Tibial nerve (tissue), 4 donors: Measurements from ENCODE around the gene LRRC58. TPM values are rescaled to one million over a fixed set of nuclear protein-coding genes. Genes with fewer than 3 reads are reported as not detected.
"Not testable (repeated sequence)": the region's sequence is repeated elsewhere in the genome, so short reads cannot be mapped to it uniquely, and the experiment has no call there.

Experiments used
- DNase-seq, 2 donors: peaks; one replicate each; pipeline ENCODE4 v3.0.0-alpha.2; 2019; ENCODE audit warnings: low spot score in 2 of 2
- H3K27ac ChIP-seq, 4 donors: fragments of 200-600 bp; sonication (generic) in 3 of 4; one replicate each; pipeline ENCODE4 v1.5.1; 2017 to 2019; ENCODE audit warnings: mild to moderate bottlenecking in 1 of 4
- H3K27me3 ChIP-seq, 2 donors: fragments of 200-600 bp; sonication (generic) in 1 of 2; one replicate each; pipeline versions ENCODE4 v1.5.1 to v1.6.0; 2017 to 2019
- H3K36me3 ChIP-seq, 3 donors: fragments of 200-600 bp; sonication (generic); one replicate each; pipeline ENCODE4 v1.5.1; 2018 to 2019
- H3K4me1 ChIP-seq, 4 donors: fragments of 200-600 bp; sonication (generic) in 3 of 4; one replicate each; pipeline ENCODE4 v1.5.1; 2017 to 2019
- H3K4me3 ChIP-seq, 4 donors: fragments of 200-600 bp; sonication (generic) in 3 of 4; one replicate each; pipeline ENCODE4 v1.5.1; 2017 to 2019; ENCODE audit warnings: mild to moderate bottlenecking in 1 of 4, moderate library complexity in 1 of 4
- H3K9me3 ChIP-seq, 4 donors: fragments of 200-600 bp; sonication (generic) in 3 of 4; one replicate each; pipeline ENCODE4 v1.5.1; 2017 to 2019
- EP300 ChIP-seq, 2 donors: sonication (generic); formaldehyde crosslinking; IDR thresholded peaks; one replicate each; pipeline ENCODE4 v1.6.1; 2017; ENCODE audit warnings: antibody characterized with exemption in 2 of 2, mild to moderate bottlenecking in 1 of 2
- POLR2A ChIP-seq, 2 donors: fragments of 450-650 bp; IDR thresholded peaks; one replicate each; pipeline ENCODE4 v1.6.1; 2017; ENCODE audit warnings: antibody characterized with exemption in 2 of 2, mild to moderate bottlenecking in 2 of 2, moderate library complexity in 2 of 2
- WGBS, 2 donors: methylation state at CpG; one replicate each; pipeline ENCODE4 v1.1.5; 2018; 5-methylcytosine and 5-hydroxymethylcytosine counted together
- total RNA-seq, 4 donors: library from RNA; depleted of rRNA; stranded (reverse); fragments of >200 nt; gene quantifications; one replicate each; pipeline ENCODE4 v1.1.0, GENCODE V29; 2016
- TF ChIP-seq, protein P1 (sequence below), 5 experiments: fragments of 200-600 bp in 3 of 5; fragments of 450-650 bp in 2 of 5; sonication (generic) in 3 of 5; IDR thresholded peaks; one replicate each; pipeline ENCODE4 v1.5.1; 2016 to 2019; ENCODE audit warnings: antibody characterized with exemption in 5 of 5, mild to moderate bottlenecking in 3 of 5, moderate library complexity in 2 of 5

The LRRC58 gene
- total RNA-seq, 4 donors from 2014 or later = 36.6 to 53.2 (median 44.0) TPM

GRCh38 chr3:120326784-120327183, 22.4 kb downstream of the LRRC58 start:
- Histone ChIP-seq H3K4me1 (peaks cover 0 to 5% (median 0%) of the 10 kb centered on the region in 4 donors), H3K36me3 (peaks cover 0 to 74% (median 0%) of the 10 kb centered on the region in 3 donors), H3K4me3 (no peak overlapping the region), H3K9me3 (no peaks in the 10 kb centered on the region), H3K27me3 (no peaks in the 10 kb centered on the region), H3K27ac (no peak overlapping the region)
- DNase-seq = no peak
- TF ChIP-seq, protein P1, sequence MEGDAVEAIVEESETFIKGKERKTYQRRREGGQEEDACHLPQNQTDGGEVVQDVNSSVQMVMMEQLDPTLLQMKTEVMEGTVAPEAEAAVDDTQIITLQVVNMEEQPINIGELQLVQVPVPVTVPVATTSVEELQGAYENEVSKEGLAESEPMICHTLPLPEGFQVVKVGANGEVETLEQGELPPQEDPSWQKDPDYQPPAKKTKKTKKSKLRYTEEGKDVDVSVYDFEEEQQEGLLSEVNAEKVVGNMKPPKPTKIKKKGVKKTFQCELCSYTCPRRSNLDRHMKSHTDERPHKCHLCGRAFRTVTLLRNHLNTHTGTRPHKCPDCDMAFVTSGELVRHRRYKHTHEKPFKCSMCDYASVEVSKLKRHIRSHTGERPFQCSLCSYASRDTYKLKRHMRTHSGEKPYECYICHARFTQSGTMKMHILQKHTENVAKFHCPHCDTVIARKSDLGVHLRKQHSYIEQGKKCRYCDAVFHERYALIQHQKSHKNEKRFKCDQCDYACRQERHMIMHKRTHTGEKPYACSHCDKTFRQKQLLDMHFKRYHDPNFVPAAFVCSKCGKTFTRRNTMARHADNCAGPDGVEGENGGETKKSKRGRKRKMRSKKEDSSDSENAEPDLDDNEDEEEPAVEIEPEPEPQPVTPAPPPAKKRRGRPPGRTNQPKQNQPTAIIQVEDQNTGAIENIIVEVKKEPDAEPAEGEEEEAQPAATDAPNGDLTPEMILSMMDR (IDR thresholded peaks at IDR 0.05) = no peak
- no peak for TF ChIP-seq EP300 (IDR thresholded peaks at IDR 0.05)
- TF ChIP-seq POLR2A (IDR thresholded peaks at IDR 0.05) = no peak
- WGBS, 2 donors = 95 to 96% methylated on average over 2 of the region's 2 CpGs

DNA sequence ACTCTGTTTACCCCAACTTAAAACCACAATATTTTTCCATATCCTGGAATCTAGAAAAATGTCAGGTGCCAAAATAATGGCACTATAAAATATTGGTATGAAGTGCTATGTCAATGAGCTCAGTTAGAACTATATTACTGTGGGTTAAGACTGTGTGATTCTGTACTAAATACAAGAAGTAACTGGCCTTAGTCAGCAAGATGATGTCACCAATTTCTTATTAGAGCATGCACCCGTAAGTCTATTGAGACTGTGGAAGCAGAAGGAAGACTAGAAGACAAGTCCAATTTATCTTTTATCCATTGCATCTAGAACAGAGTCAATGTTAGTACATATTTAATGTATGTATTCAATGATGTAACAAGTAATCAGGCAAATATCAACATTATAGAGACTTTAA, 25.0 kb downstream of the LRRC58 start:
- TF ChIP-seq, protein P1 (IDR thresholded peaks at IDR 0.05) = no peak
- TF ChIP-seq EP300 (IDR thresholded peaks at IDR 0.05) (no peak), POLR2A (IDR thresholded peaks at IDR 0.05) (no peak)
- H3K4me3 ChIP-seq = no peak overlapping the region
- 19 to 25% methylated on average over 1 of the region's 1 CpG for WGBS, 2 donors
- peaks cover 0 to 59% (median 0%) of the 10 kb centered on the region in 3 donors for H3K36me3 ChIP-seq
- H3K9me3 ChIP-seq = peaks cover 0 to 5% (median 0%) of the 10 kb centered on the region in 4 donors
- no peaks in the 10 kb centered on the region for H3K27me3 ChIP-seq
- DNase-seq = no peak
- H3K27ac ChIP-seq = no peak overlapping the region
- peaks cover 0 to 5% (median 0%) of the 10 kb centered on the region in 4 donors for H3K4me1 ChIP-seq

GRCh38 chr3:120323761-120324160, 25.4 kb downstream of the LRRC58 start:
- not testable (repeated sequence) for H3K27me3 ChIP-seq, DNase-seq, H3K4me3 ChIP-seq, H3K4me1 ChIP-seq, H3K9me3 ChIP-seq, H3K27ac ChIP-seq
- WGBS, 2 donors = 88 to 91% methylated on average over 4 of the region's 4 CpGs
- H3K36me3 ChIP-seq = peaks cover 0 to 59% (median 0%) of the 10 kb centered on the region in 3 donors

- DNase-seq = no peak
- H3K36me3 ChIP-seq = peaks cover 0 to 20% (median 0%) of the 10 kb centered on the region in 3 donors
- 93% methylated on average over 23 to 24 of the region's 24 CpGs for WGBS, 2 donors
- no peak overlapping the region for H3K27ac ChIP-seq
- peaks cover 0 to 14% (median 2%) of the 10 kb centered on the region in 4 donors for H3K9me3 ChIP-seq
- TF ChIP-seq POLR2A (IDR thresholded peaks at IDR 0.05) (no peak), EP300 (IDR thresholded peaks at IDR 0.05) (no peak)
- TF ChIP-seq, protein P1 (IDR thresholded peaks at IDR 0.05) = no peak
- H3K27me3 ChIP-seq = no peaks in the 10 kb centered on the region
- H3K4me3 ChIP-seq = no peak overlapping the region
- no peaks in the 10 kb centered on the region for H3K4me1 ChIP-seq
Measured at GRCh38 chr3:120311863-120312794, 37.0 kb downstream of the LRRC58 start.

DNA sequence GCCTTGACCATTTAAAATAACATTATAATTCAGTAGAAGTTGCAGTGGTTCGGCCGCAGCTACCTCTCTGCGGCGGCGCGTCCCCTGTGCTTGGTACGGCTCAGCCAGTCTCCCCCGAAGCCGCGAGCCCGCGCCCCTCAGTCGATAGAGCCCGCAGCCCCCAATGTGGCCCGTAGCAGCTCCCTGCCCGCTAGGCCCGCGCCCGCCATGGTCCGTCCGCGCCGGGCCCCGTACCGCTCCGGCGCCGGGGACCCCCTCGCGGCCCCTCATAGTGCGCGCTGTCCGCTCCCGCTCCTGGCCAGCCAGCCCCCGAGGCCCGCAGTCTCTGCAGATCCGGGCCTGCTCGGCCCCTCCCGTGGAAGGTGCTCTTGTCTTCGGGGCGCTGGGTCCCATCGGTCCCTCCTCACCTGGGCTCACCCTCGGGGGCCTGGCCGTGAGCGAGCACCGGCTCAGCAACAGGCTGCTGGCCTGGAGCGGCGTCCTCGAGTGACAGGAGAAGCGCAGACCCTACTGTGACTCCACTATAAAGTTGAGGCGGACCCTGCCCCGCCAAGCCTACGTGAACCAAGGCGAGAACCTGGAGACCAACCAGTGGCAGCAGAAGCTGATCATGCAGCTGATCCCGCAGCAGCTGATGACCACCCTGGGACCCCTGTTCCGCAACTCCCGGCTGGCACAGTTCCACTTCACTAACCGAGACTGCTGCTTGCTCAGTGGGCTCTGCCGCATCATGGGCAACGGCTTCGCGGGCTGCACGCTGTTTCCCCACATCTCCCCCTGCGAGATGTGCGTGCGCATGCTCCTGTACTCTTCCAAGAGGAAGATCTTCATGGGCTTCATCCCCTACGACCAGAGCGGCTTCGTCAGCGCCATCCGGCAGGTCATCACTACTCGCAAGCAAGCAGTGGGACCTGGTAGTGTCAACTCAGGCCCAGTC, 42.4 kb downstream of the LRRC58 start:
- Histone ChIP-seq H3K4me3 (no peak overlapping the region), H3K9me3 (peaks cover 0 to 5% (median 0%) of the 10 kb centered on the region in 4 donors), H3K27ac (no peak overlapping the region), H3K36me3 (peaks cover 0 to 3% (median 0%) of the 10 kb centered on the region in 3 donors), H3K27me3 (no peaks in the 10 kb centered on the region), H3K4me1 (no peaks in the 10 kb centered on the region)
- DNase-seq = no peak
- TF ChIP-seq, protein P1 (IDR thresholded peaks at IDR 0.05) = no peak
- TF ChIP-seq EP300 (IDR thresholded peaks at IDR 0.05) (no peak), POLR2A (IDR thresholded peaks at IDR 0.05) (no peak)
- 61 to 82% methylated on average over 43 to 48 of the region's 72 CpGs for WGBS, 2 donors
